HT-29 (cell line): Measurements from ENCODE around the gene SCAI. TPM values are rescaled to one million over a fixed set of nuclear protein-coding genes. Genes with fewer than 3 reads are reported as not detected.
"Not testable (repeated sequence)": the region's sequence is repeated elsewhere in the genome, so short reads cannot be mapped to it uniquely, and the experiment has no call there.

Experiments
- DNase-seq: peaks from one replicate; pipeline ENCODE4 v3.0.0-alpha.2; 2015; ENCODE audit warnings: low spot score
- total RNA-seq: library from RNA; depleted of rRNA; stranded (reverse); fragments of >200 nt; shearing (Covaris generic); gene quantifications from 2 replicates; pipeline ENCODE4 v1.2.3, GENCODE V29; 2014

The SCAI gene
- total RNA-seq, 1 experiment from 2014 or later, result 3.9 TPM

DNA sequence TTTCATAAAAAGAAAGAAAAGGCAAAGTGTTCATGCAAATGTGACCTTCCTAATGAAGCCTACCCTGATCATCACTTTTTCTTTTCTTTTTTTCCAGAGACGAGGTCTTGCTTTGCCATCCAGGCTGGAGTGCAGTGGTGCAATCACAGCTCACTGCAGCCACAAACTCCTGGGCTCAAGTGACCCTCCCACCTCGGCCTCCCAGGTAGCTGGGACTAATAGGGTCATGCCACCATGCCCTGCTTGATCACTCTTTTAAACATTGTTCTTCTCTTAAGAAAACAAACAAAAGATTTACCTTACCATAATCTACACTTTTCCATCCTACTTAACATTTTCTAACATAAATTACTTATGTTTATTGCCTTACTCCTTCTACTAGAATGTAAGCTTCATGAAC, 193.9 kb downstream of the SCAI start:
- DNase-seq, result no peak

DNA sequence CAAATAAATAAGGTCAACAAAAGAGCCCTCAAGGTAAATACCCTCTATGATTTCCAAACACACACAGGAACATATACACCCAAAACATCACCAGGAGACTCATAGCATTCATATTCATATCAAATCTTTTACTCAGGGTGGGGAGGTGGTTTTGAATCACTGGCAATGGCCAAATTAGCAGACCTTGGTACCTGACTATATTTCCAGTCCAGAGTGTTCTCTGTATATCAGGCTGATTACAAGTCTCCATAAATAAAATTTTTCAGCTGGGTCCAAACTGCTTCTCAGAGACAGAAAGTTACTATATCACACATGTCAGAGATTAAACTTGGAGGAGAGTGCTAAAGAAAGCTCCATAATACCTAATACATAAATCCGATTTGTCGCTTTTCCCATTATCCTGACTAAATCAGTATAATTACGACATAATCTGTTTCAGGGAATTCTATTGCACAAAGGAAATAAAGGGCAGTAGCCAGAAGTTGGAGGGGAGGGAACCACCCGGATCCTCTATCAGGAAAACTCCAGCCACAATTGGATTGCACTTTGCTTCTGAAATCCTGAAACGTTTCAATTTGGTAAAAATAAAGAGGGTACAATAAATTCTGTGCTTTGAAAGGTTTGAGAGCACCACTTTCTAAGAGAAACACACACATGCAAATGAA, 195.5 kb downstream of the SCAI start:
- no peak for DNase-seq

DNA sequence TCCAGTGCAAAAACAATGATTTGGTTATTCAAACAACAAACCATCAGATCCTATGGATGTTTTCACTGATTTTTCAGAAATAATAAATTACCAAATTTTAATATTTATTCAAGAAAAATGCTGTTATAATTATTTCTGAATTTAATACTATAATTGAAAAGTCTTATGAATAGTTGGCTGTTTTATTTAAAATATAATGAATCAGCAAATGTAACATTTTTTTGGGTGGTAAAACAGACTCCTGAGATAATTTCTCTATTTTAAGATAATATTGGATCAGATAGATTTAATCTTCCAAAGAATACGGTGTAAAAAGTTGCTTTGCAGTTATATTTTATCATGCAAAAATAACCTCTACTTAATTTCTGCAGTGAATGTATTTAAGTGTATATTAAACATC, 197.2 kb downstream of the SCAI start:
- DNase-seq, result no peak

DNA sequence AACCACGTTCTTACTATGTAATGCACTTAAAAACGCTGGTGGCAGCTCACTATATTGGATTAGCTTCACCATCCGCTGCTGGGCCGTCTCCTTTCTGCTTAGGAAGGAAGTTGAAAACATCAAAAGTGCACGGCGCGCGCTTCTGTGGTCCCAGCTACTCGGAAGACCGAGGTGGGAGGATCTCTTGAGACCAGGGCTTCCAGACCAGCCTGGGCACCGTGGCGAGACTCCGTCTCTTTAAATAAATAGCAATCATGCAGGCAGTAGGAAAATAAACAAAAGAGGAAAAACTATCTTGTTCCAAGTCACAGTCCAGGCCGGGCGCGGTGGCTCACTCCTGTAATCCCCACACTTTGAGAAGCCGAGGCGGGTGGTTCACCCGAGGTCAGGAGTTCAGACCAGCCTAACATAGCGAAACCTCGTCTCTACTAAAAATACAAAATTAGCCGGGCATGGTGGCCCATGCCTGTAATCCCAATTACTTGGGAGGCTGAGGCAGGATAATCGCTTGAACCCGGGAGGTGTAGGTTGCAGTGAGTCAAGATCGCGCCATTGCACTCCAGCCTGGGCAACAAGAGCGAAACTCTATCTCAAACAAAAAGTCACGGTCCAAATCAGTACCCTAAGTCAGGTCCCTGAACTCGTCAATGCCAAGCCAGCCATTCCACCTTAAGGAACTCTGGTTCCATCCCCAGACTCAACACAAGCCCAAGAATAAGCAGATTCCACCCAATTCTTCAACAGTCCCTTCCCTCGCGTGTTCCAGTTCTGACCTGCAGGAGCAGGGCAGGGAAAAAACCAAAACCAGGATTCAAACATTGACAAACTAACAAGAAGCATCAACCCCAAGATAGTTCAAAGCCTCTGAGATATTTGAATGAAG, 201.4 kb downstream of the SCAI start:
- DNase-seq, result peak; percentile 58

DNA sequence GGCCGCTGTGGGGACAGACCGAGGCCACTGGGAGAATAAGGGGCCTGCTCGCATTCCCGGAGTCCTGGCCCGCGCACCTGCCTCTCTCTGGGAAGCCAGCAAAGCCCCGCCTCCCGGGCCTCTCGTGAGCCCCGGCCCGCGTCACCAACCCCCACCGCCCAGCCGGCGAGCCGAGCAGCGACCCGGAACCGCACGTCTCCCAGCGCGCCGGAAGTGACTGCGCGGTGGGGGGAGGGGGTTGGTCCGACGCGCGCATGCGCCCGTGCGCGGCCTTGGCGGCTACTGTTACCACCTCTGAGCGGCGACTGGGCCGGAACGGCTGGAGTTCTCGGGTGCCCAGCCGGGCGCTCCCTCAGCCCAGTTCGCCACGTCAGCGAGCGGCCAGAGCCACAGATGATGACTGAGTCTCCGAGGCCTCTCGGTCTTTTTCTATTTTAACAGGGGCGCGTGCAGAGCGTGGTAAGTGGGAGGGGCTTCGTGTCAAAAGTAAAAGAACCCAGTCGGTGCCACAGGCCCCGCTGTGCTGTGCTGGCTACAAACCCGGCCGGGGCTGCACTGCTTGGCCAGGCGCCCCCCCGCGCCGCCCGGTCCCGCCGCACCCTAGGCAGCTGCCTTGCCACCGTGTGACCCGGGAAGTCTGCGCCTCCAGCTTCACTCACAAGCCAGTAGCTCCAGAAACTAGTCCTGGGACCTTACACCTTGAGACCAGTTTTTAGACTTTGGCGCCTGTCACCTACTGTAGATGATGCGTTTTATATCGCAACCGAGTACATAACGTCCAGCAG, 202.2 kb downstream of the SCAI start, which contains the start of gene GOLGA1:
Gene GOLGA1, minus strand, starts transcription at position 190 of the 785 bp plus-strand sequence. CDS start 2,372 bp downstream, outside the sequence.
- peak; percentile 94 for DNase-seq

DNA sequence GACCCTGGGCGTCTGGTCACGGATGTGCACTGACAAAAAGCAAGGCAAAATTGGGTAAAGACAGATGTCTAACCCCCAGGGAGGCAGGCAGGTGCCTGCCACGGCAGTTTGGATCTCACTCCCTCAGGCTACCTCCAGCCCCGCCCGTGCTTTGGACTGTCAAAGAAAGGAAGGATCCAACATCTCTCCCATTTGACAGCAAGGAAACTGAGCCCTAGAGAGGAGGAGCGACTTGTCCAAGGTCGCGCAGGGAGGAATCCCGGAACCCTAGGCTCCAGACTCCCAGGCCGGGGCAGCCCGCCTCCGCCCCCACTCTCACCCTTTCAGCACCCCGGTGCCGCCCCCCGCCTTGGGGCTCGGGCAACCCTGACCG, 202.8 kb downstream of the SCAI start:
- DNase-seq, result no peak

DNA sequence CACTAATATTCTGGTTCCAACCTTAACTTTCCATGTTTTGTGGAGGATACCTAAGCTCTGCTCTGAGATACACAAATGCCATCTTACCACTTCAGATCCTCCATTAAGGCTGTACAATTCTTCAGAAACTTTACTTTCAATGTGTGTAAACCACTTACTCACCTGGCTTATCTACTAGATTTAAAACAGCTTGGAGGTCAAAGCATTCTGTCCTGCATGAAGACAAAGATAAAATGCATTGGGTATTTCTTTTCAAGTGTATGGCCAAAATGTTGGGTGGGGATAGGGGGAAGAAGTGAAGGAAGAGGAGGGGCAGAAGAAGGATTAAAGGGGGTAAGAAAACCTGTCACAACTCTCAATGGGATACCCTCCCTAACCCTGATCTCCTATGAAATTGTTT, 203.4 kb downstream of the SCAI start:
- DNase-seq, result peak; percentile 1

DNA sequence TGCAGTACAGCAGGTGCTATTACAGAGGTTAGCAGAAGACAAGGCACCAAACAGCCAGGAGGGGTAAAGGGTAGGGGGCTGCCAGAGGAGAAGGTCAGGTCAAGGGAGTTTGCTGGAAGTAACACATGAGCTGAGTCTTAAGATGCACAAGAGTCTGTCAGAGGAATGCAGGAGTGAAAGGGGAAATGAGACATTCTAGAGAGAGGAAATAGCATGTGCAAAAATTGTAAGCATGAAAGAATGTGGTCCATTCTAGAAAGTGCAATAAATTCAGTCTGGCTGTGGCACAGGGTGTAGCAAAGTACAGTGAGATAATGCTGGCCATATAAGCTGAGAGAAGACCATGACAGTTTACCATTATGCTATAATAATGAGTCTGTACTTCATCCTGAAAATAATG, 209.0 kb downstream of the SCAI start:
- DNase-seq, result no peak

DNA sequence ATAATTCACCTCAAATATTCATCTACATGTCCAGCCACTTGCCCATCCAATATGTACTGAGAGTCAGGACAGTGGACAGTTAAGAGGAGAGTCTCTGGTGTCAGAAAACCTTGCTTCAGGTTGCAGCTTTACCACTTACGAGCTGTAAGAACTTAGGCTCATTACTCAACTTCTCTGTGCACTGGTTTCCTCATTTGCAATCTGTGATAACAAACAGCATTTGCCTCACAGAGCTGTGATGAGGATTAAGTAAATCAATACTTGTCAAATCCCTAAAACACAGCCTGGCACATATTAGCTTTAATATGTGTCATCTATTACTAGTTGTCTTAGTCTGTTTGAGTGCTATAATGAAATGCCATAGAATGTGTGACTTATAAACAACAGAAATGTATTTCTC, 211.0 kb downstream of the SCAI start:
- DNase-seq, result no peak

DNA sequence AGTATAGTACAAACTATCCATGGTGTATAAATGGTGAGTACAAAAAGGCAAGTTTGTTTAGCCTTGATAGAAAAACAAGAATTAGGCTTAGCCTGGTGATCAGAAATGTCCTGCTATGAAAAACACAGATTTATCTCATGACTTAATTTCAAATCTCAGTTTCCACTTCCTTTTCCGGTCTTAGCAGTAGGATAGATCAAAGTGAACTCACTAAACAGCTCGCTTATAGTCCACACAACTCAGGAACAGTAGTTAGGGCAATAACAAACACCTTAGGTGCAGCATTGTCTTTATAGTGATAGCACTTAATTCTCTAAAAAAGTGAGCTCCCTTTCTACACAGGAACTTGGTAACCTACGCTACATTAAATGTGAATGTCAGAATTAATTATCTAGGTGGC, 213.9 kb downstream of the SCAI start:
- no peak for DNase-seq

DNA sequence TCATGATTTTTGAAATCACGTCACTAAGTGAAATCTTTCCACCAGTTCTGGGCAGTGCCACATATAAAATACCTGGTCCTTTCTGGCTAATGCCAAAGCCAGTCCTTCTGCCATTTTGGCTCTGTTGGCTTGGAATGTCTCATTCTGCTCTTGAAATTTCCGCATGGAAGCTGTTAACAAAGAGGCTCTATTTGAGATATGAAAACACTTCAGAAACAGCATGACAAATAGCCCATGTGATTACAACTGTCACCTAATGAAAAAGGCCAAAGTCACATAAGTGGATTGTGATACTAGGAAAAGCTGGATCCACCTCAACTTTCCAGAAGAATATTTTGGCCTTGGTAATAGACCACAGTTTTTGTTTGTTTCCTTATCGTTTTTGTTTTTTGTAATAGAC, 215.2 kb downstream of the SCAI start:
- DNase-seq, result no peak

DNA sequence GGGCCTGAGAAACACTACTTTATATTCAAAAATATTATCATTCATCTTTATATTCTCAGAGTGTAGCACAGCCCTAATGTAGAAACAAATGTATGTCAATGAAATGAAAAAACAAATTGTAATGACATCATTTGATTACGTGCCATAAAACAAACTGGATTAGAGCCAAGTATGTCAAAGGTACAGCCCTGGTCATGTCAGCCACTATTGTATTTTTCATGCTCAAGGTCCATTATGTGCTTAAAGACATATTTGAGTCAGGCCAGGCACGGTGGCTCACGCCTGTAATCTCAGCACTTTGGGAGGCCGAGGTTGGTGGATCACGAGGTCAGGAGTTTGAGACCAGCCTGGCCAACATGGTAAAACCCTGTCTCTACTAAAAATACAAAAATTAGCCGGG, 222.9 kb downstream of the SCAI start:
- not testable (repeated sequence) for DNase-seq

DNA sequence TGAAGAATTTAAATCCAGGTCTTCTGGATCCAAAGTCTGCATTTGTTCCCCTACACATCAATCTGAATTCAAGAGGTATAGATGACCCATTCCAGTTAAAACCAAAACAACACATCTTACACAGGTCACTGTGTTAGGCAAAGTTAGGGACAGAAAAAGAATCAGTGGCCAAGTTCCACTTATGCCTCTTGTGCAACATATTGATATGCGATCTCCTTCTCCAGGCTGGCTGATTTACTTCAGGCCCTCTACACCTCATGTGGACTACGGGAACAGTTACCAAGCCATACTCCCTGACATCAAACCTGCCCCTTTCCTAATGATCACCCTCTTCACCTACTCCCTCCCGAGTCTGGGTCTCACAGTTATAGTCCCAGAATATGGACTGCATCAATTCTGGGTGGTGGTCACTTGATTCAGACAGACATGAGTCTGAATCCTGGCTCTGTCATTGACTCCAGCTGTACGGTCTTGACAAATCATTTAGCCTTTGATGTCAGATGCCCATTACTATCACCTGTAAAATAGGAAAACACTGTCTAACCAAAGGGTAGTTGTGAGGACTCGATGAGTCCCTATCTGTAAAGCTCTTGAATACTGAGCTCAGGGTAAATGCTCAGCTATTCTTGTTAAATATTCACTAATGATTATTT, 228.4 kb downstream of the SCAI start:
- DNase-seq, result no peak

DNA sequence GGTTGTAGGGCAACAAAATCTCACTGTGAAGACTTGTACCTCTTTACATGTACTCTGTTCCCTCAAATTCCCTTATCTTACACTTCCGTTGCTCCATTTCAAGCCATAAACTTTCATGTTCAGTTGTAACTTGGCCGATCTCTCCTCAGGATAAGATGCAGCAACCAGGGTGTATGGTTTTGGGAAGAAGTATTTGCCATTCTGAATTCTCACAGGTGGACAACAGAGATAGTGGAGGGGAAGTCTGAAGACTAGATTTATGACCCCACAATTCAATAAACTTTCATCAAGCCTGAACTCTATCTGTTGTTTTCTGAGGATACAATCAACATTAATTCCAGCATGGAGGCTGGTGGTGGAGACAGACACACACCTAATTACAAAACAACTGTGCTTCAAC, 229.9 kb downstream of the SCAI start:
- no peak for DNase-seq

DNA sequence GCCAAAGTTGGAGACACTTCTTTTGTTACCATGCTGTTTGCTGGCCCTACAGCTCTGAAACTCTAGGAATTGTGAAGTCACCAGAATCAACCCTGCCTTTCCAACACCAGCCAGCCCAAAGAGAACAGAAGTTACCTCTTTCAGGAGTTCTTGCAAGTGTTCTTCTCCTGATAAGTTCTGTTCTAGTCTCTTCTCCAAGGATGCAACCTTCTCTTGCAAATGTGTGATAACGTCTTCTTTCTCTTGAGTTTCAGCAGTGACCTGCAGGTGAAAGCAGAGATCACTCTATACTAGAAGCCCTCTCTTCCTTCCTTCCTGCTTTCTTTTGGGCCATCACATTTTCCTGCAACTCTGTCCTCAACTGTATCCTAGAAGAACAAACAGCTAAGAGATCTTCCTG, 231.6 kb downstream of the SCAI start:
- DNase-seq, result no peak

DNA sequence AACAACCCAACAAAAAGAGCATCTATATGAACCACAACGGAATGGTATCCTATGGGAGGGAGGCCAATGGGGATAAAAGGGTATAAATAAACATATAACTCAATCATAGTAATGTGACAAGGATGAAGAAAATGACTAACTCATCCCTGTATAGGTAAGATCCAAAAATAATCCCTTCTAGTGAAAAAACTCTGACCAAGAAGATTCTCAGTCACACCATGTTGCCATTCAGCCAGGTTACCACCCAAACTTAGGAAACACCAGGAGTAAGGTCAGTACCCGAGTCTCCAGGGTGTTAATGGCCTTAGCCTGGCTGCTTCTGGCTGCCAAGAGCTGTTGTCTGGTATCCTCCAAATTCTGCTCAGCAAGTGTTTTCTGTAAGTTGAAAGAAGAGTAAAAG, 235.2 kb downstream of the SCAI start:
- no peak for DNase-seq

DNA sequence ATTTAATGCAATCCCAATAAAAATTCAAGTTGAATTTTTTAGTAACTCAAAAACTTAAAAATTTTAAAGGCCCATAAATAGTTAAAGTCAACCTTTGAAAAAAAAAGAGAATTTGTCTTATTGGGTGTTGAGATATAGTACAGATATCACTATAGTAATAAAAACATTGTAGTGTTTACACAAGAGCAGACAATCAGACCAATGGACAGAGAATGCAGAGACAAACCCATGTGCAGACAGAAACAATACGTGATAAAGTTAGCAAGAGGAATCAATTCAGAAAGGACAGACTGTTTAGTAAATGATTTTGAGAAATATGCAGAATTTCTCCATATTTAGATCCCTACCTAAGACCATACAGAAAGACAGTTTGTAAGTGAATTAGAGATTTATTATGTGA, 236.4 kb downstream of the SCAI start:
- DNase-seq, result no peak

DNA sequence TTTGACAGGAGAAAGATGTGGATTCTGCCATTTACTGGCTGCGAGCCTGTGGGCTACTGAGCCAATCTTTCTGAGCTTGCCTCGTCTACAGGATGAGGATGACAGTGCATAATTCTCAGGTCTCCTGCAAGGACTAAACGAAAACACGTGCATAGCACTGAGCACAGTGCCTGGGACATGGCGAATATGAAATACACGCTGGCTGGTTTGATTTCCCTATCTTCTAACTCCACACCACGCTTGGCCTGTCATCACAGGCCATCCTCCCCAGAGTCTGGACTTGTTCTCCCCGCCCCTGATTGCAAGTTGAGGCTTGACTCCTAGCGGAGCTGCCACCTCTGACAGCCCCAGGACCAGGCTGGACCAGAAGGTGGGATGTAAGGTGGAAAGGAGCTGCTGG, 243.5 kb downstream of the SCAI start:
- DNase-seq, result no peak

DNA sequence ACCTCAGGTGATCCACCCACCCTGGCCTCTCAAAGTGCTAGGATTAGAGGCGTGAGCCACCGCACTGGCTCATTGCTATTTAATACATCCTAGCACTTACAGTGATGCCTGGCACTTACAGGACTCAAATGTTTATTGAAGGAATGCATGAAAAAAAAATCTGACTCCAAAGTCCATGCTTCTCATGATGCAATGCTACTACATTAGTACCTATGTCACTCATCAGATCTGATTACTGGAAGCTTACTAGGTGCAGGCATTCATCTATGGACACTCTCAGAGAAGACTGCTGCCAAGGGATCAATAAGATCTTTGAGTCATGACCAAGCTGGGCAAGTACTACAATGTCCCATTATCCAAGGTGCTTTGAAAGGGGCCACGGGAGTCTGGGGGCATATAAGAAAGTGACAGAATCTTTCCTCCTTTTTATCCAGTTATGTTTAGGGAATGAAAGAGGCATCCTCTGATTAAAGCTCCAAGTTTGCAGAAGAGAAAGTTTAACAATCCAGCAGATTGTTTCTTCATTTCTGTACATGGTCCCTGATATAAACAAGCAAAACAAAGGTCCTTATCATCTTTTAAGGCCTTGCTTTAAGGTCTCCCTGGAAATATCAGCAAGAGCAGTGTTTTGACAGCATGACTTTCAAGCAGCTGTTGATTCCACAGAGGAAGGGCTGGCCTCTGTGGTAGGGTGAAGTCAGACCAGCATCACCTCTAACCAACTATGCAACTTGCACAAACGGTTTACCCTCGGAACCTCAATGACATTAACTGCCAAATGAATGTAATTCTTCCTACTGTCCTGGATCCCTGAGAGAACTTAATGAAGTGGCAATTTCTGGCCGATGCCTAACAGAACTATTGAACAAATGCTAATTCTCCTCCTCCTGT, 245.5 kb downstream of the SCAI start:
- DNase-seq, result no peak

DNA sequence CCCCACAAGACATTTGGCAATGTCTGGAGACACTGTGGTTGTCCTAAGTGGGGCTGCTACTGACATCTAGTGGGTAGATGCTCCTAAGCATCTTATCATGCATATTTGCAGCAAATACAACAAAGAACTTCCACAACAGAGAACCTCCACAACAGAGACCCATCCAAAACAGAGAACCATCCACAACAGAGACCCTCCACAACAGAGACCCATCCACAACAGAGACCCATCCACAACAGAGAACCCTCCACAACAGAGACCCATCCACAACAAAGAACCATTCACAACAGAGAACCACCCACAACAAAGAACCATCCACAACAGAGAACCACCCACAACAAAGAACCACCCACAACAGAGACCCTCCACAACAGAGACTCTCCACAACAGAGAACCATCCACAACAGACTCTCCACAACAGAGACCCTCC, 248.6 kb downstream of the SCAI start:
- peak; percentile 47 for DNase-seq
